SK-N-SH treated with all-trans-retinoic acid at 6 μM for 48 hours (cell line): ENCODE results near the gene PRSS22.

Source experiments
- ATAC-seq: fragments of 200-7000 bp; cut with Tn5 transposase; 3 replicates; pipeline ENCODE4 v1.9.1; 2020; ENCODE audit warnings: mild to moderate bottlenecking, moderate library complexity
- ARNTL ChIP-seq: fragments of 450-650 bp; formaldehyde crosslinking; IDR thresholded peaks from 2 replicates; pipeline ENCODE4 v1.5.0; 2020; ENCODE audit warnings: low read depth, mild to moderate bottlenecking, moderate library complexity, borderline replicate concordance
- BACH2 ChIP-seq: fragments of 250-450 bp; sonication (Bioruptor Pico); IDR thresholded peaks from 2 replicates; pipeline ENCODE4 v1.9.0; 2021; ENCODE audit warnings: mild to moderate bottlenecking, borderline replicate concordance
- CSDC2 ChIP-seq: fragments of 250-450 bp; sonication (Bioruptor Pico); IDR thresholded peaks from 2 replicates; pipeline ENCODE4 v1.5.0; 2020; ENCODE audit warnings: mild to moderate bottlenecking, moderate library complexity
- CSRNP3 ChIP-seq: fragments of 250-450 bp; sonication (Bioruptor Pico); IDR thresholded peaks from 2 replicates; pipeline ENCODE4 v1.5.1; 2021; ENCODE audit warnings: mild to moderate bottlenecking, moderate library complexity
- ESRRG ChIP-seq: fragments of 250-450 bp; sonication (Bioruptor Pico); IDR thresholded peaks from 2 replicates; pipeline ENCODE4 v1.6.1; 2021; ENCODE audit warnings: mild to moderate bottlenecking
- GLIS3 ChIP-seq: fragments of 250-450 bp; sonication (Bioruptor Pico); IDR thresholded peaks from 2 replicates; pipeline ENCODE4 v1.5.0; 2020; ENCODE audit warnings: mild to moderate bottlenecking, moderate library complexity
- ISL1 ChIP-seq: fragments of 250-450 bp; sonication (Bioruptor Pico); IDR thresholded peaks from 2 replicates; pipeline ENCODE4 v2.1.2; 2022; ENCODE audit warnings: mild to moderate bottlenecking, moderate library complexity
- OSR1 ChIP-seq: fragments of 250-450 bp; sonication (Bioruptor Pico); IDR thresholded peaks from 2 replicates; pipeline ENCODE4 v1.8.0; 2022; ENCODE audit warnings: moderate library complexity, mild to moderate bottlenecking, inconsistent platforms
- PPARA ChIP-seq: fragments of 250-450 bp; sonication (Bioruptor Pico); IDR thresholded peaks from 2 replicates; pipeline ENCODE4 v1.5.0; 2020; ENCODE audit warnings: mild to moderate bottlenecking, borderline replicate concordance
- RARB ChIP-seq: fragments of 250-450 bp; sonication (Bioruptor Pico); IDR thresholded peaks from 2 replicates; pipeline ENCODE4 v1.8.0; 2021; ENCODE audit warnings: mild to moderate bottlenecking, moderate library complexity
- SNAI2 ChIP-seq: fragments of 250-450 bp; sonication (Bioruptor Pico); IDR thresholded peaks from 2 replicates; pipeline ENCODE4 v1.5.0; 2020; ENCODE audit warnings: mild to moderate bottlenecking, moderate library complexity
- TCF4 ChIP-seq: fragments of 250-450 bp; sonication (Bioruptor Pico); IDR thresholded peaks from 2 replicates; pipeline ENCODE4 v1.8.0; 2021; ENCODE audit warnings: mild to moderate bottlenecking, moderate library complexity, borderline replicate concordance
- TOX ChIP-seq: fragments of 250-450 bp; sonication (Bioruptor Pico); IDR thresholded peaks from 2 replicates; pipeline ENCODE4 v1.8.0; 2021; ENCODE audit warnings: mild to moderate bottlenecking, moderate library complexity, borderline replicate concordance
- TSHZ2 ChIP-seq: fragments of 250-450 bp; sonication (Bioruptor Pico); IDR thresholded peaks from 2 replicates; pipeline ENCODE4 v1.5.0; 2020; ENCODE audit warnings: mild to moderate bottlenecking, moderate library complexity
- ZC3H10 ChIP-seq: fragments of 250-450 bp; sonication (Bioruptor Pico); IDR thresholded peaks from 2 replicates; pipeline ENCODE4 v1.5.1; 2021; ENCODE audit warnings: mild to moderate bottlenecking, moderate library complexity
- ZFP3 ChIP-seq: fragments of 250-450 bp; sonication (Bioruptor Pico); IDR thresholded peaks from 2 replicates; pipeline ENCODE4 v1.5.0; 2020; ENCODE audit warnings: mild to moderate bottlenecking, moderate library complexity
- ZFP30 ChIP-seq: fragments of 450-650 bp; formaldehyde crosslinking; IDR thresholded peaks from 2 replicates; pipeline ENCODE4 v1.5.0; 2022; ENCODE audit warnings: mild to moderate bottlenecking, moderate library complexity
- ZNF565 ChIP-seq: fragments of 450-650 bp; formaldehyde crosslinking; conservative IDR thresholded peaks from 2 replicates; pipeline ENCODE4 v1.5.0; 2020; ENCODE audit warnings: low read depth, mild to moderate bottlenecking, moderate library complexity
- ZNF70 ChIP-seq: fragments of 450-650 bp; formaldehyde crosslinking; IDR thresholded peaks from 2 replicates; pipeline ENCODE4 v1.5.0; 2020; ENCODE audit warnings: mild to moderate bottlenecking, moderate library complexity
- ZNF8 ChIP-seq: fragments of 450-650 bp; formaldehyde crosslinking; IDR thresholded peaks from 2 replicates; pipeline ENCODE4 v1.5.0; 2020; ENCODE audit warnings: mild to moderate bottlenecking, moderate library complexity
- TF ChIP-seq, protein P1 (sequence below): fragments of 250-450 bp; sonication (Bioruptor Pico); IDR thresholded peaks from 2 replicates; pipeline ENCODE4 v1.8.0; 2020; ENCODE audit warnings: mild to moderate bottlenecking, moderate library complexity, borderline replicate concordance
- TF ChIP-seq, protein P2 (sequence below): fragments of 250-450 bp; sonication (Bioruptor Pico); IDR thresholded peaks from 2 replicates; pipeline ENCODE4 v1.5.1; 2020; ENCODE audit warnings: low read depth, mild to moderate bottlenecking, moderate library complexity
- TF ChIP-seq, protein P3 (sequence below): fragments of 250-450 bp; sonication (Bioruptor Pico); IDR thresholded peaks from 2 replicates; pipeline ENCODE4 v1.8.0; 2021; ENCODE audit warnings: low read depth, mild to moderate bottlenecking, moderate library complexity, borderline replicate concordance

The PRSS22 gene

GRCh38 chr16:2902337-2903130 lies 44.6 kb upstream of the PRSS22 start:
- TF ChIP-seq ZNF8 (CRISPR knock-in tag), result no peak
- TF ChIP-seq, protein P1, sequence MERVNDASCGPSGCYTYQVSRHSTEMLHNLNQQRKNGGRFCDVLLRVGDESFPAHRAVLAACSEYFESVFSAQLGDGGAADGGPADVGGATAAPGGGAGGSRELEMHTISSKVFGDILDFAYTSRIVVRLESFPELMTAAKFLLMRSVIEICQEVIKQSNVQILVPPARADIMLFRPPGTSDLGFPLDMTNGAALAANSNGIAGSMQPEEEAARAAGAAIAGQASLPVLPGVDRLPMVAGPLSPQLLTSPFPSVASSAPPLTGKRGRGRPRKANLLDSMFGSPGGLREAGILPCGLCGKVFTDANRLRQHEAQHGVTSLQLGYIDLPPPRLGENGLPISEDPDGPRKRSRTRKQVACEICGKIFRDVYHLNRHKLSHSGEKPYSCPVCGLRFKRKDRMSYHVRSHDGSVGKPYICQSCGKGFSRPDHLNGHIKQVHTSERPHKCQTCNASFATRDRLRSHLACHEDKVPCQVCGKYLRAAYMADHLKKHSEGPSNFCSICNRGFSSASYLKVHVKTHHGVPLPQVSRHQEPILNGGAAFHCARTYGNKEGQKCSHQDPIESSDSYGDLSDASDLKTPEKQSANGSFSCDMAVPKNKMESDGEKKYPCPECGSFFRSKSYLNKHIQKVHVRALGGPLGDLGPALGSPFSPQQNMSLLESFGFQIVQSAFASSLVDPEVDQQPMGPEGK (CRISPR knock-in tag), result no peak
- TF ChIP-seq BACH2, result no peak
- no peak for TF ChIP-seq ISL1 (CRISPR knock-in tag)
- TF ChIP-seq SNAI2 (CRISPR knock-in tag), result no peak
- no peak for TF ChIP-seq TSHZ2 (CRISPR knock-in tag)
- no peak for TF ChIP-seq ZC3H10 (CRISPR knock-in tag)
- TF ChIP-seq ESRRG, result no peak
- TF ChIP-seq, protein P2, sequence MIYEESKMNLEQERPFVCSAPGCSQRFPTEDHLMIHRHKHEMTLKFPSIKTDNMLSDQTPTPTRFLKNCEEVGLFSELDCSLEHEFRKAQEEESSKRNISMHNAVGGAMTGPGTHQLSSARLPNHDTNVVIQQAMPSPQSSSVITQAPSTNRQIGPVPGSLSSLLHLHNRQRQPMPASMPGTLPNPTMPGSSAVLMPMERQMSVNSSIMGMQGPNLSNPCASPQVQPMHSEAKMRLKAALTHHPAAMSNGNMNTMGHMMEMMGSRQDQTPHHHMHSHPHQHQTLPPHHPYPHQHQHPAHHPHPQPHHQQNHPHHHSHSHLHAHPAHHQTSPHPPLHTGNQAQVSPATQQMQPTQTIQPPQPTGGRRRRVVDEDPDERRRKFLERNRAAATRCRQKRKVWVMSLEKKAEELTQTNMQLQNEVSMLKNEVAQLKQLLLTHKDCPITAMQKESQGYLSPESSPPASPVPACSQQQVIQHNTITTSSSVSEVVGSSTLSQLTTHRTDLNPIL (CRISPR knock-in tag), result no peak
- no peak for TF ChIP-seq ZNF565
- no peak for TF ChIP-seq ZFP3 (CRISPR knock-in tag)
- TF ChIP-seq ZFP30 (CRISPR knock-in tag), result no peak
- no peak for TF ChIP-seq ARNTL (CRISPR knock-in tag)
- TF ChIP-seq TOX (CRISPR knock-in tag), result no peak
- TF ChIP-seq TCF4 (CRISPR knock-in tag), result no peak
- no peak for TF ChIP-seq PPARA (CRISPR knock-in tag)
- TF ChIP-seq, protein P3, sequence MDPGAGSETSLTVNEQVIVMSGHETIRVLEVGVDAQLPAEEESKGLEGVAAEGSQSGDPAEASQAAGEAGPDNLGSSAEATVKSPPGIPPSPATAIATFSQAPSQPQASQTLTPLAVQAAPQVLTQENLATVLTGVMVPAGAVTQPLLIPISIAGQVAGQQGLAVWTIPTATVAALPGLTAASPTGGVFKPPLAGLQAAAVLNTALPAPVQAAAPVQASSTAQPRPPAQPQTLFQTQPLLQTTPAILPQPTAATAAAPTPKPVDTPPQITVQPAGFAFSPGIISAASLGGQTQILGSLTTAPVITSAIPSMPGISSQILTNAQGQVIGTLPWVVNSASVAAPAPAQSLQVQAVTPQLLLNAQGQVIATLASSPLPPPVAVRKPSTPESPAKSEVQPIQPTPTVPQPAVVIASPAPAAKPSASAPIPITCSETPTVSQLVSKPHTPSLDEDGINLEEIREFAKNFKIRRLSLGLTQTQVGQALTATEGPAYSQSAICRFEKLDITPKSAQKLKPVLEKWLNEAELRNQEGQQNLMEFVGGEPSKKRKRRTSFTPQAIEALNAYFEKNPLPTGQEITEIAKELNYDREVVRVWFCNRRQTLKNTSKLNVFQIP (CRISPR knock-in tag), result no peak
- no peak for TF ChIP-seq GLIS3
- TF ChIP-seq CSDC2 (CRISPR knock-in tag), result no peak
- no peak for TF ChIP-seq OSR1 (CRISPR knock-in tag)
- ATAC-seq, result no peak

GRCh38 chr16:2900526-2901075 lies 42.6 kb upstream of the PRSS22 start:
- TF ChIP-seq TSHZ2 (CRISPR knock-in tag) (no peak), CSDC2 (CRISPR knock-in tag) (no peak), ESRRG (no peak), ISL1 (CRISPR knock-in tag) (no peak), CSRNP3 (no peak), TCF4 (CRISPR knock-in tag) (no peak), ZC3H10 (CRISPR knock-in tag) (no peak), GLIS3 (no peak), ARNTL (CRISPR knock-in tag) (no peak), ZNF70 (no peak), SNAI2 (CRISPR knock-in tag) (no peak), RARB (CRISPR knock-in tag) (no peak), ZFP3 (CRISPR knock-in tag) (no peak)
- TF ChIP-seq, protein P3 (CRISPR knock-in tag), result no peak
- TF ChIP-seq, all 23 proteins: peak for 0
- no peak for ATAC-seq
